Gastroesophageal sphincter (tissue), 3 donors: Measurements from ENCODE around the gene KRT6A.

Source experiments
- CTCF ChIP-seq, 4 experiments: fragments of 200-600 bp in 2 of 4; fragments of 450-650 bp in 2 of 4; sonication (generic) in 1 of 4; IDR thresholded peaks; one replicate each; pipeline ENCODE4 v1.5.1; 2017 to 2019; ENCODE audit warnings: antibody characterized with exemption in 4 of 4, mild to moderate bottlenecking in 2 of 4, moderate library complexity in 2 of 4
- POLR2A ChIP-seq, 2 donors: fragments of 450-650 bp; IDR thresholded peaks; one replicate each; pipeline ENCODE4 v1.6.1; 2017; ENCODE audit warnings: antibody characterized with exemption in 2 of 2, mild to moderate bottlenecking in 2 of 2, moderate library complexity in 1 of 2

GRCh38 chr12:52527121-52527800, 34.2 kb upstream of the KRT6A start:
- no peak for TF ChIP-seq POLR2A (IDR thresholded peaks at IDR 0.05)
- no peak for TF ChIP-seq CTCF (IDR thresholded peaks at IDR 0.05)
